ENCODE results near the gene ANO10.

Gene ANO10

GRCh38 chr3:43413676-43414368, 208.0 kb downstream of the ANO10 start:
- ATAC-seq, result no peak

GRCh38 chr3:43411429-43411828, 210.4 kb downstream of the ANO10 start:
- DNase-seq (no peak), ATAC-seq (no peak)

More at GRCh38 chr3:43413676-43414368, 208.0 kb downstream of the ANO10 start:
- DNase-seq, result no peak

DNA sequence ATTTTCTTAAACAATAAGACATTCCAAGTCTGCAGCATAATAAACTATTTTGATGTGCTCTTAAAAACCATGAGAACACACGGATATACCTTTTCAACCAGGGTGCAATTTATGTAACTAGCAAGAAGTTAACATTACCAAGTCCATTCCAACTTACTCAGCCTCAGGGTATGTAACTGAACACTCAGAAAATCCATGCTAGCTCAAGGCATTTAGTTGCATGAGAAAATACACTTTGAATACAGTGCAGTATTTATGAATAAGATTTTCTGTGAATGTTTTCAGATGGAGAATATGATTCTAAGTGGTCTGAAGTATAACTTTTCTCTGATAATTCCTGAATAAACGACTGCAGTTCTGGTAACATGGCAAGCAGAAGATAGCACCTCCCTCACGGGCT, 211.2 kb downstream of the ANO10 start:
- ATAC-seq, result no peak

GRCh38 chr3:43409506-43409905, 212.3 kb downstream of the ANO10 start:
- ATAC-seq, result no peak
- no peak for DNase-seq

More for the DNA sequence above, 211.2 kb downstream of the ANO10 start:
- no peak for DNase-seq

- ATAC-seq, result no peak
- no peak for DNase-seq
Measured at GRCh38 chr3:43406643-43407023, 215.2 kb downstream of the ANO10 start.

GRCh38 chr3:43405888-43406642, 215.7 kb downstream of the ANO10 start:
- ATAC-seq (no peak), DNase-seq (no peak)

- DNase-seq, result no peak
- ATAC-seq, result no peak
Measured at GRCh38 chr3:43400781-43401730, 220.8 kb downstream of the ANO10 start.

- ATAC-seq (no peak), DNase-seq (no peak)
Measured at GRCh38 chr3:43400167-43400566, 221.6 kb downstream of the ANO10 start.

- DNase-seq, result no peak
- no peak for ATAC-seq
Measured at GRCh38 chr3:43399034-43399433, 222.8 kb downstream of the ANO10 start.

- ATAC-seq (no peak), DNase-seq (no peak)
Measured at GRCh38 chr3:43394041-43394554, 227.7 kb downstream of the ANO10 start.

GRCh38 chr3:43391621-43392020, 230.2 kb downstream of the ANO10 start:
- DNase-seq, result no peak
- ATAC-seq, result no peak

DNA sequence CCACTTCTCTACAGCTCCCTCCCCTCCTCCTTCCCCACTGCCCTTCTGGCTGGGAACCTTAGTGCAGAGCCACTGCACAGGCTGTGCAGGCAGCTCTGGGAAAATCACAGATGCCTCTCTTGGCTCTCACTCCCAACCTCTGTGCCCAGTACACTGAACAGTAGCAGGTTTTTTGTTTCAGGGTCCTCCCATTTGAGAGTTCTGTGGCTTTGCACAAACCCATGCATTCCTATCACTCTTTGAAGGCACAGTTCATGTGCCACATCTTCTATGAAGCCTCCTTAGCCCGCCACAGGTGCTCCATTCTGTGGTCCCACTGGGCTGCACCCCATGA, 231.6 kb downstream of the ANO10 start:
- ATAC-seq (no peak), DNase-seq (no peak)

- DNase-seq (peak; percentile 63), ATAC-seq (peak; percentile 94)
Measured at GRCh38 chr3:43389388-43390254, 232.2 kb downstream of the ANO10 start.

DNA sequence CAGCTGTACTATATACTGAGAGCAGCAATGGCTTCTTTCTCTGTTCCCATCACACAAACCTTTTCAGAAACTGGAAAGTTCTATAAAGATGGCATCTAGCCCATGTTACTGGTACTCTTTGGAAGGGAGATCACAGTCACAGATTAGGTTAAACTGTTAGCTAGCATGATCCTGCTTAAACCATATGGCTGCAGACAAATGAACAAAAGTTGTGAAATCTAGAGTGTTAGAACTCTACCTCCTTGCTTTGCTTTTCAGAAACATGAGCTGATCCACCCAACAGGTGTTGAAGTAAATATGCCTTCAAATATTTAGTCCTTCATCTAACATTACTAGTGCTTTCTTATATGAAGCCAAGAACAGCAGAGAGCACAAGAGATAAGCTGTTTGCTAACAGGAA, 232.9 kb downstream of the ANO10 start:
- no peak for ATAC-seq

DNA sequence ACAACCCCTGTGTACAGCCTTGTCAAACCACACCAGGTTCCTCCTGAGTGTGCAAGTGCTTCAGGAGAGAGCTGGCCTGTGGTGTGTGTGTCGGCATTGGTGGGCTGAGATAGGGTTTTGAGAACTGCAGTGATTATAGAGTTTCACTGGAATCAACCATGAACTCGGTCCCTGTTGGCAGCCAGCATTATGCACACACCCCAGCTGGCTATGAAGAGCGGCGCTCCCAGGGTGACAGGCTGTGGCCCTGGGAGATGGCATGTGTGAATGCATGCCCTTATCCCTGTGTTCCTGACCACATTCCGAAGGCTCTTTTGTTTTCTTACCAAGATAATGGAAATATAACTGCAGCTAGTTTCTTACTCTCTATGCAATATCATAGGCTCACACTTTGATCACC, 233.6 kb downstream of the ANO10 start:
- DNase-seq (no peak), ATAC-seq (no peak)

More for the DNA sequence above, 232.9 kb downstream of the ANO10 start:
- no peak for DNase-seq

DNA sequence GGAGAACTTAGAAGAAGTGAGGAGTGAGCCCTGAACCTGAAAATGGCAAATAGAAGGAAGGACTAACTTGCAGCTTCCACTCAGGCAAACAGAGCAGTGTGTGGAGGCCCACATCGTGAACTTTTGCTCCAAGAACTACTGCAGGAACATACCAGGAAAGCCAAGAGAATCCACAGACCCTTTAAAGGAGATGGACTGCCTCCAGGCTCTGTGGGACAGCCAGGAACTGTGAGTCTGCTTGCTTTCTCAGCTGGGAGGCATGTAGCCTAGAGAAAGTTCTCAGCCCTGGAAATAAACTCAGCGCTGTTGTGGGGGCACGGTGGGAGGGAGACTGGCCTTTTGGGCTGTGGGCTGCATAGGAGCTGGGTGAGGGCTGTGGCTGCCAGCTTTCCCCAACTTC, 242.5 kb downstream of the ANO10 start:
- ATAC-seq (no peak), DNase-seq (no peak)

- DNase-seq, result peak; percentile 71
- peak; percentile 79 for ATAC-seq
Measured at GRCh38 chr3:43378066-43378935, 243.5 kb downstream of the ANO10 start.

DNA sequence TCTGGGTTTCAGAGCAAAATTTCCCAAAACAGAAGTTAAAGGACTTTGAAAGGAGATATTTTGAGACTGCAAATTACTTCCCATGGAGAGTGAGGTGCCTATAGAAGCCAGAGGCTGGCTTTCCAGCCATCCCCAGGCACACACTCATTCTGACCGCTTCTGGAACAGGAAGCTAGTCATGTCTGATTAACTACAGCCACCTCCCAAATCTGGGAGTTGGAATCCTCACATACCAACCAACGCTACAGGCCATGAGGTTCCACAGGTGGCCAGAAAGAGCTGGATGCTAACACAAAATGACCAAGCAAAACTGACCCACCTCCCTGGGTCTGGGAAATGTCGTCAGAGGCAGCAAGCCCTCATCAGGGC, 248.3 kb downstream of the ANO10 start:
- ATAC-seq (no peak), DNase-seq (no peak)

DNA sequence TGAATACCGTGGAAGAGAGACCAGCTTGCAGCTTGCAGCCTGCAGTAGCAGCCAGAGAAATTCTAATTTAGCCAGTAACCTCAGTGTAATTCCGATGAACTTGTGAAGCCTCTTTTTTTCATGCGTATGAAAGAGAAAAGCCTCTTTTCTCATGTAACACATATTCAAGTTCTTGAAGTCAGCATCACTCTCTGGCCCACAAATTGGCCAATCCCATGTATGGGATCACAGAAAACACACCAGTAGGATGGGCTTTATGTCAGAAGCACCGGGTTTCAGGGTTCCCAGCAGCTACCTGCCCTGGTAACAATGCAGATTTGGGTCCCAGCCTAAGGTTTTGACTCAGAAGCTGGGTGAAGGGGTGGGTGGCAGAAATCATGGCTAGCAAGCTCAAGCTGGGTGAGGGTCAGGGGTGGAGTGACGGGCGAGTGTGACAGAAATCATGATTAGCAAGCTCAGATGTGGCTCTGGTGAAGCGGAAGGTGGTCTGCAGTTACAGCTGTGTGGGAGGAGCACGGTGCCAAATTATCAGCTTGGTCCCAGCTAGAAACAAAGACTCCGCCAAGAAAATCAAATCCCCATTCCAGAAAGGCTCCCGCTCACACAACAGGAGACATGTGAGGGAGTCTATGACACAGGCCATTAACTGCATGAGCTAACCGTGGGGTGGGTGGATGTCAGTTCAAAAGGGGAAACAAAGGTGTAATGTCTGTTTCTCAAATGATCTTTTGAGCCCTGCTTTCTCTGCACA, 248.8 kb downstream of the ANO10 start:
- no peak for ATAC-seq

More for the DNA sequence above, 248.8 kb downstream of the ANO10 start:
- DNase-seq, result no peak
